Sigmoid colon (tissue), 7 donors: Measurements from ENCODE around the gene ZNF77. TPM values are rescaled to one million over a fixed set of nuclear protein-coding genes. Genes with fewer than 3 reads are reported as not detected.

Source experiments
- DNase-seq: peaks from one replicate; pipeline ENCODE4 v3.0.0-alpha.2; 2019
- H3K27ac ChIP-seq, 4 donors: fragments of 200-600 bp; sonication (generic); one replicate each; pipeline ENCODE4 v1.5.1; 2016 to 2019; ENCODE audit warnings: mild to moderate bottlenecking in 1 of 4
- H3K27me3 ChIP-seq, 3 donors: fragments of 200-600 bp; sonication (generic); one replicate each; pipeline ENCODE4 v1.5.1; 2019; ENCODE audit warnings: mild to moderate bottlenecking in 1 of 3
- H3K36me3 ChIP-seq, 4 donors: fragments of 200-600 bp; sonication (generic); one replicate each; pipeline ENCODE4 v1.5.1; 2016 to 2019
- H3K4me1 ChIP-seq, 4 donors: fragments of 200-600 bp; sonication (generic); one replicate each; pipeline ENCODE4 v1.5.1; 2017 to 2019
- H3K4me3 ChIP-seq, 4 donors: fragments of 200-600 bp; sonication (generic); one replicate each; pipeline ENCODE4 v1.5.1; 2017 to 2019; ENCODE audit warnings: mild to moderate bottlenecking in 2 of 4, moderate library complexity in 1 of 4
- H3K9me3 ChIP-seq, 4 donors: fragments of 200-600 bp in 3 of 4; sonication (generic) in 3 of 4; one replicate each; pipeline versions ENCODE4 v1.5.1 to v1.6.1; 2013 to 2019
- CTCF ChIP-seq, 4 experiments: fragments of 450-650 bp in 3 of 4; fragments of 200-600 bp in 1 of 4; IDR thresholded peaks; one replicate each; pipeline ENCODE4 v1.5.1; 2016 to 2019; ENCODE audit warnings: antibody characterized with exemption in 4 of 4, mild to moderate bottlenecking in 3 of 4, moderate library complexity in 2 of 4
- EP300 ChIP-seq, 4 donors: sonication (generic); formaldehyde crosslinking; IDR thresholded peaks; one replicate each; pipeline ENCODE4 v1.6.1; 2017; ENCODE audit warnings: antibody characterized with exemption in 4 of 4
- POLR2A ChIP-seq, 2 donors: fragments of 450-650 bp; IDR thresholded peaks; one replicate each; pipeline ENCODE4 v1.6.1; 2016; ENCODE audit warnings: antibody characterized with exemption in 2 of 2, mild to moderate bottlenecking in 2 of 2, moderate library complexity in 2 of 2
- POLR2AphosphoS5 ChIP-seq, 4 donors: sonication (generic); formaldehyde crosslinking; IDR thresholded peaks; one replicate each; pipeline ENCODE4 v1.6.1; 2017; ENCODE audit warnings: antibody characterized with exemption in 4 of 4
- WGBS, 2 donors: extraction: QIAGEN DNeasy Blood & Tissue Kit; methylation state at CpG; one replicate each; pipeline ENCODE4 v1.1.7; 2013; 5-methylcytosine and 5-hydroxymethylcytosine counted together
- intact Hi-C: fragments of 100-400 bp; cut with DNase I; formaldehyde crosslinking; loops from one replicate; pipeline ENCODE4 v1.15.1; 2023
- polyA plus RNA-seq, 3 donors: library from polyadenylated mRNA; stranded (reverse); fragments of 200-250 nt; gene quantifications; one replicate each; pipeline ENCODE4 v1.2.3, GENCODE V29; 2013
- total RNA-seq, 4 donors: library from RNA; depleted of rRNA; stranded (reverse); fragments of >200 nt; gene quantifications; one replicate each; pipeline ENCODE4 v1.1.0, GENCODE V29; 2016
- donor health status: healthy with polysubstance abuse.
- donor health status: Bipolar disorder and iron deficiency.
- donor health status: healthy.

ZNF77 gene
- total and polyA plus RNA-seq, 7 donors, result 1.8 to 8.2 (median 3.4) TPM

GRCh38 chr19:2927032-2927430, 17.7 kb downstream of the ZNF77 start:
- H3K4me3 ChIP-seq, result no peak overlapping the region
- peaks cover 0 to 17% (median 13%) of the 10 kb centered on the region in 4 donors for H3K4me1 ChIP-seq
- no peak for DNase-seq
- H3K27ac ChIP-seq, result no peak overlapping the region
- no peak for TF ChIP-seq POLR2A (IDR thresholded peaks at IDR 0.05)
- TF ChIP-seq POLR2AphosphoS5 (IDR thresholded peaks at IDR 0.05), result no peak
- TF ChIP-seq CTCF (IDR thresholded peaks at IDR 0.05), result no peak
- TF ChIP-seq EP300 (IDR thresholded peaks at IDR 0.05), result no peak
- intact Hi-C loops, result no loop called here
- H3K27me3 ChIP-seq, result no peaks in the 10 kb centered on the region
- peaks cover 0 to 4% (median 0%) of the 10 kb centered on the region in 4 donors for H3K9me3 ChIP-seq
- H3K36me3 ChIP-seq, result no peaks in the 10 kb centered on the region
- 95 to 98% methylated on average over 18 of the region's 18 CpGs for WGBS, 2 donors

GRCh38 chr19:2926341-2927031, 18.3 kb downstream of the ZNF77 start:
- no peak overlapping the region for H3K27ac ChIP-seq
- no peak for DNase-seq
- no peaks in the 10 kb centered on the region for H3K27me3 ChIP-seq
- intact Hi-C loops, result no loop called here
- 92 to 95% methylated on average over 53 of the region's 53 CpGs for WGBS, 2 donors
- H3K4me3 ChIP-seq, result no peak overlapping the region
- TF ChIP-seq POLR2AphosphoS5 (IDR thresholded peaks at IDR 0.05), result no peak
- TF ChIP-seq EP300 (IDR thresholded peaks at IDR 0.05), result no peak
- no peak for TF ChIP-seq POLR2A (IDR thresholded peaks at IDR 0.05)
- no peak for TF ChIP-seq CTCF (IDR thresholded peaks at IDR 0.05)
- peaks cover 0 to 17% (median 13%) of the 10 kb centered on the region in 4 donors for H3K4me1 ChIP-seq
- H3K9me3 ChIP-seq, result peaks cover 0 to under 1% (median 0%) of the 10 kb centered on the region in 4 donors
- no peaks in the 10 kb centered on the region for H3K36me3 ChIP-seq

GRCh38 chr19:2923510-2923909, 21.3 kb downstream of the ZNF77 start:
- Histone ChIP-seq H3K4me1 (peaks cover 0 to 17% (median 13%) of the 10 kb centered on the region in 4 donors), H3K27ac (peak overlapping the region in 3 of 4 donors; percentile 12 to 70 (median 47)), H3K4me3 (no peak overlapping the region), H3K27me3 (no peaks in the 10 kb centered on the region), H3K9me3 (no peaks in the 10 kb centered on the region), H3K36me3 (peaks cover 0 to 6% (median 0%) of the 10 kb centered on the region in 4 donors)
- DNase-seq, result no peak
- 16 to 53% methylated on average over 4 of the region's 4 CpGs for WGBS, 2 donors
- TF ChIP-seq CTCF (IDR thresholded peaks at IDR 0.05) (no peak), POLR2AphosphoS5 (IDR thresholded peaks at IDR 0.05) (peak in 2 of 4 donors; percentile 34 to 57)
- intact Hi-C loops, result no loop called here

- peaks cover 0 to 17% (median 13%) of the 10 kb centered on the region in 4 donors for H3K4me1 ChIP-seq
- H3K4me3 ChIP-seq, result no peak overlapping the region
- TF ChIP-seq CTCF (IDR thresholded peaks at IDR 0.05), result peak in 1 of 4 experiments; percentile 13
- no peak for TF ChIP-seq EP300 (IDR thresholded peaks at IDR 0.05)
- TF ChIP-seq POLR2A (IDR thresholded peaks at IDR 0.05), result no peak
- intact Hi-C loops, result no loop called here
- no peak for DNase-seq
- no peaks in the 10 kb centered on the region for H3K27me3 ChIP-seq
- H3K36me3 ChIP-seq, result peaks cover 0 to 11% (median 4%) of the 10 kb centered on the region in 4 donors
- 32 to 55% methylated on average over 5 of the region's 5 CpGs for WGBS, 2 donors
- peak overlapping the region in 3 of 4 donors; percentile 12 to 70 (median 47) for H3K27ac ChIP-seq
- peaks cover 0 to under 1% (median 0%) of the 10 kb centered on the region in 4 donors for H3K9me3 ChIP-seq
These were observed 21.8 kb downstream of the ZNF77 start for GRCh38 chr19:2922987-2923386.
